ENCODE data around the gene SETD6. TPM values are rescaled to one million over a fixed set of nuclear protein-coding genes. Genes with fewer than 3 reads are reported as not detected.

Gene SETD6
- total RNA-seq, 4 donors from 2014 or later: 37.3 to 59.2 (median 44.4) TPM

GRCh38 chr16:58533751-58534470 is 18.6 kb downstream of the SETD6 start:
- intact Hi-C loops (cut with DNase I): no loop called here
- no peaks in the 10 kb centered on the region for H3K9me3 ChIP-seq
- no peak overlapping the region for H3K4me3 ChIP-seq (replicated peaks in 1 of 3)
- H3K27ac ChIP-seq: no peak overlapping the region
- DNase-seq: no peak
- no peaks in the 10 kb centered on the region for H3K4me1 ChIP-seq
- no peak for TF ChIP-seq CTCF (IDR thresholded peaks at IDR 0.05)
- no peak for TF ChIP-seq POLR2A (IDR thresholded peaks at IDR 0.05)
- H3K36me3 ChIP-seq: peaks cover 95 to 98% of the 10 kb centered on the region in 2 donors
- WGBS, 2 donors: 93 to 95% methylated on average over 14 of the region's 14 CpGs
- no peaks in the 10 kb centered on the region for H3K27me3 ChIP-seq

- Histone ChIP-seq H3K4me1 (no peaks in the 10 kb centered on the region), H3K27ac (no peak overlapping the region), H3K9me3 (no peaks in the 10 kb centered on the region), H3K4me3 (replicated peaks in 1 of 3) (no peak overlapping the region), H3K36me3 (peaks cover 94 to 95% of the 10 kb centered on the region in 2 donors), H3K27me3 (no peaks in the 10 kb centered on the region)
- WGBS, 2 donors: 93 to 95% methylated on average over 3 of the region's 3 CpGs
- intact Hi-C loops (cut with DNase I): no loop called here
- TF ChIP-seq CTCF (IDR thresholded peaks at IDR 0.05): no peak
- TF ChIP-seq POLR2A (IDR thresholded peaks at IDR 0.05): no peak
- DNase-seq: no peak
These were observed 19.8 kb downstream of the SETD6 start for GRCh38 chr16:58535100-58535499.

GRCh38 chr16:58536278-58536677 is 21.0 kb downstream of the SETD6 start:
- Histone ChIP-seq H3K9me3 (no peaks in the 10 kb centered on the region), H3K4me3 (replicated peaks in 1 of 3) (no peak overlapping the region), H3K4me1 (peaks cover 0 to under 1% of the 10 kb centered on the region in 2 donors), H3K27ac (no peak overlapping the region), H3K27me3 (no peaks in the 10 kb centered on the region), H3K36me3 (peaks cover 82 to 94% of the 10 kb centered on the region in 2 donors)
- no peak for DNase-seq
- no peak for TF ChIP-seq CTCF (IDR thresholded peaks at IDR 0.05)
- no peak for TF ChIP-seq POLR2A (IDR thresholded peaks at IDR 0.05)
- 91 to 93% methylated on average over 5 of the region's 5 CpGs for WGBS, 2 donors
- intact Hi-C loops (cut with DNase I): no loop called here

GRCh38 chr16:58537124-58537906 is 22.0 kb downstream of the SETD6 start:
- Histone ChIP-seq H3K36me3 (peaks cover 72 to 84% of the 10 kb centered on the region in 2 donors), H3K4me3 (replicated peaks in 1 of 3) (no peak overlapping the region), H3K27ac (no peak overlapping the region), H3K9me3 (no peaks in the 10 kb centered on the region), H3K4me1 (peaks cover 2 to 10% of the 10 kb centered on the region in 2 donors), H3K27me3 (no peaks in the 10 kb centered on the region)
- DNase-seq: no peak
- TF ChIP-seq CTCF (IDR thresholded peaks at IDR 0.05) (no peak), POLR2A (IDR thresholded peaks at IDR 0.05) (no peak)
- WGBS, 2 donors: 84 to 92% methylated on average over 10 of the region's 10 CpGs
- intact Hi-C loops (cut with DNase I): no loop called here

- H3K4me1 ChIP-seq: peaks cover 9 to 17% of the 10 kb centered on the region in 2 donors
- intact Hi-C loops (cut with DNase I): no loop called here
- H3K27me3 ChIP-seq: no peaks in the 10 kb centered on the region
- no peak for DNase-seq
- no peak for TF ChIP-seq CTCF (IDR thresholded peaks at IDR 0.05)
- no peak for TF ChIP-seq POLR2A (IDR thresholded peaks at IDR 0.05)
- WGBS, 2 donors: 68 to 73% methylated on average over 2 of the region's 2 CpGs
- H3K36me3 ChIP-seq: peaks cover 60 to 71% of the 10 kb centered on the region in 2 donors
- peak overlapping the region; percentile 3 to 54 (median 45) for H3K27ac ChIP-seq
- H3K4me3 ChIP-seq (replicated peaks in 1 of 3): no peak overlapping the region
- H3K9me3 ChIP-seq: no peaks in the 10 kb centered on the region
These were observed 26.4 kb downstream of the SETD6 start for GRCh38 chr16:58541711-58542110.

Data from thyroid gland (tissue), 4 donors.